ENCODE data around the gene COL1A1.

The COL1A1 gene

DNA sequence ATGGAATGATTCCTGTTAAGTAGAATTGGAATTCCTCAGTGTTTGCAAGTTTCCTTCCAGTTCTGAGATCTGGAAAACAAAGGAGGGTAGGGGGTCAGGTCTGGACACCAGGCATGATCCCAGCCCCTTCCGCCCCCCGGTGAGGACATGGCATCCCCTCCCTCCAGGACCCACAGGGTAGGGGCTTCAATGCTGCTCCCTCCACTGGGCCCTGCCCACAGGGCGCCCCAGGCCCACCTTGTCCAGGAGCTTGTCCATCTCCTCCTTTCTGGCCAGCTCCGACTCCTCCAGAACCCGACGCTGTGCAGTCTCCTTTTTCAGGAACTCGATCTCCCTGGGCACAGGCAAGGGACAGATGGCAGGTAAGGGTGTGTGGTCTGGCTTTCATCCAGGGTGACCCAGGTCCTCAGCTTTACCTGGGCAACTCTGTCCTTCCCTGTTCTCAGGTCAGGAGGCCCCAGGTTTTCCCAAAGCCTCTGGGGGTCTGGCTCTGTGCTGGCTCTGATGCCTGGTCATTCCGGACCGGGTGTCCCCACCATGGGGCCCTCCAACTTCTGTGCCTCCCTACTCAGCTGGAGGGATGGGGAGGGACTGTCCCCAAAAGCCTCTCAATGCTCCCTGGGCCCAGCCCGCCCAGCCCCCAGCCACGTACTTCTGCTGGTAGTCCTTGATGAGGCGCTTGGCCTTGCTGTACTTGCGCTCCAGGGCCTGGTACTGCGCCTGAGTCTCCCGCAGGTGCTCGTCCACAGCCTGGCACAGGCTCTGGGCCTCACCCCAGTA is 65.9 kb downstream of the COL1A1 start:
- Histone ChIP-seq H3K36me3 (ENCODE audit: control insufficient read depth in 5 of 5, insufficient read depth in 5 of 5, low read length in 5 of 5) (peaks cover 0 to 62% (median 58%) of the 10 kb centered on the region in 5 donors), H3K9ac (ENCODE audit: low read length in 5 of 5) (no peak overlapping the region), H3K9me3 (ENCODE audit: control insufficient read depth in 5 of 5, low read length in 5 of 5) (no peaks in the 10 kb centered on the region), H3K27me3 (ENCODE audit: control insufficient read depth in 5 of 5, insufficient read depth in 4 of 5, low read length in 5 of 5) (peaks cover 0 to 4% (median 0%) of the 10 kb centered on the region in 5 donors), H3K4me1 (ENCODE audit: control insufficient read depth in 5 of 5, insufficient read depth in 5 of 5, low read length in 5 of 5) (peaks cover 2 to 17% (median 13%) of the 10 kb centered on the region in 5 donors), H3K27ac (ENCODE audit: low read depth, low read length) (no peak overlapping the region), H3K4me3 (ENCODE audit: low read depth in 1 of 5, low read length in 5 of 5) (no peak overlapping the region)

GRCh38 chr17:50134206-50135110 is 67.0 kb downstream of the COL1A1 start:
- Histone ChIP-seq H3K36me3 (ENCODE audit: control insufficient read depth in 5 of 5, insufficient read depth in 5 of 5, low read length in 5 of 5) (peaks cover 0 to 52% (median 49%) of the 10 kb centered on the region in 5 donors), H3K9ac (ENCODE audit: low read length in 5 of 5) (no peak overlapping the region), H3K27ac (ENCODE audit: low read depth, low read length) (no peak overlapping the region), H3K4me3 (ENCODE audit: low read depth in 1 of 5, low read length in 5 of 5) (no peak overlapping the region), H3K4me1 (ENCODE audit: control insufficient read depth in 5 of 5, insufficient read depth in 5 of 5, low read length in 5 of 5) (peaks cover 2 to 15% (median 12%) of the 10 kb centered on the region in 5 donors), H3K9me3 (ENCODE audit: control insufficient read depth in 5 of 5, low read length in 5 of 5) (no peaks in the 10 kb centered on the region), H3K27me3 (ENCODE audit: control insufficient read depth in 5 of 5, insufficient read depth in 4 of 5, low read length in 5 of 5) (peaks cover 0 to 7% (median 0%) of the 10 kb centered on the region in 5 donors)

GRCh38 chr17:50133769-50134099 is 67.7 kb downstream of the COL1A1 start:
- H3K36me3 ChIP-seq (ENCODE audit: control insufficient read depth in 5 of 5, insufficient read depth in 5 of 5, low read length in 5 of 5): peaks cover 0 to 45% (median 42%) of the 10 kb centered on the region in 5 donors

More at GRCh38 chr17:50133769-50134099, 67.7 kb downstream of the COL1A1 start:
- H3K27me3 ChIP-seq (ENCODE audit: control insufficient read depth in 5 of 5, insufficient read depth in 4 of 5, low read length in 5 of 5): peaks cover 0 to 9% (median 2%) of the 10 kb centered on the region in 5 donors
- H3K4me1 ChIP-seq (ENCODE audit: control insufficient read depth in 5 of 5, insufficient read depth in 5 of 5, low read length in 5 of 5): peaks cover 2 to 19% (median 13%) of the 10 kb centered on the region in 5 donors
- H3K4me3 ChIP-seq (ENCODE audit: low read depth in 1 of 5, low read length in 5 of 5): no peak overlapping the region
- no peak overlapping the region for H3K27ac ChIP-seq (ENCODE audit: low read depth, low read length)
- H3K9ac ChIP-seq (ENCODE audit: low read length in 5 of 5): no peak overlapping the region
- no peaks in the 10 kb centered on the region for H3K9me3 ChIP-seq (ENCODE audit: control insufficient read depth in 5 of 5, low read length in 5 of 5)

Data from subcutaneous abdominal adipose tissue (tissue), 5 donors.